ENCODE measurements around the gene DMD. TPM values are rescaled to one million over a fixed set of nuclear protein-coding genes. Genes with fewer than 3 reads are reported as not detected.
A peak's percentile ranks its signal among the peaks of the same experiment; 100 is the strongest.

Gene DMD
- total and polyA plus RNA-seq, 2 donors from 2014 or later: 4.2 to 17.9 TPM

GRCh38 chrX:33171041-33171440, 40.3 kb downstream of the DMD start:
- no peaks in the 10 kb centered on the region for H3K4me1 ChIP-seq (ENCODE audit: control insufficient read depth in 2 of 3, insufficient read depth in 2 of 3, low read depth in 1 of 3, low read length in 3 of 3)
- DNase-seq (no peak), FAIRE-seq (no peak)
- no peak overlapping the region for H3K4me3 ChIP-seq (ENCODE audit: low read length in 3 of 3)
- TF ChIP-seq CTCF (IDR thresholded peaks at IDR 0.05; ENCODE audit: borderline replicate concordance, extremely low read depth, insufficient read depth): no peak
- no peak overlapping the region for H3K27ac ChIP-seq (ENCODE audit: low read depth in 2 of 2, low read length in 2 of 2)
- no peaks in the 10 kb centered on the region for H3K36me3 ChIP-seq (ENCODE audit: control insufficient read depth in 2 of 3, insufficient read depth in 3 of 3, low read length in 3 of 3)
- intact Hi-C loops (cut with DNase I): no loop called here
- H3K9ac ChIP-seq (ENCODE audit: low read length in 3 of 3): no peak overlapping the region
- no peaks in the 10 kb centered on the region for H3K9me3 ChIP-seq (ENCODE audit: control insufficient read depth in 2 of 3, insufficient read depth in 1 of 3, low read length in 3 of 3)
- no peaks in the 10 kb centered on the region for H3K27me3 ChIP-seq (ENCODE audit: control insufficient read depth, insufficient read depth, low read length)

- no peaks in the 10 kb centered on the region for H3K27me3 ChIP-seq (ENCODE audit: control insufficient read depth, insufficient read depth, low read length)
Measured at GRCh38 chrX:33161829-33162228, 49.5 kb downstream of the DMD start.

GRCh38 chrX:33160273-33160672, 51.1 kb downstream of the DMD start:
- no peak for TF ChIP-seq CTCF (IDR thresholded peaks at IDR 0.05; ENCODE audit: borderline replicate concordance, extremely low read depth, insufficient read depth)
- DNase-seq (no peak), FAIRE-seq (no peak)
- Histone ChIP-seq H3K9ac (ENCODE audit: low read length in 3 of 3) (no peak overlapping the region), H3K27ac (ENCODE audit: low read depth in 2 of 2, low read length in 2 of 2) (no peak overlapping the region), H3K36me3 (ENCODE audit: control insufficient read depth in 2 of 3, insufficient read depth in 3 of 3, low read length in 3 of 3) (no peaks in the 10 kb centered on the region), H3K4me1 (ENCODE audit: control insufficient read depth in 2 of 3, insufficient read depth in 2 of 3, low read depth in 1 of 3, low read length in 3 of 3) (no peaks in the 10 kb centered on the region), H3K27me3 (ENCODE audit: control insufficient read depth, insufficient read depth, low read length) (no peaks in the 10 kb centered on the region), H3K9me3 (ENCODE audit: control insufficient read depth in 2 of 3, insufficient read depth in 1 of 3, low read length in 3 of 3) (no peaks in the 10 kb centered on the region), H3K4me3 (ENCODE audit: low read length in 3 of 3) (no peak overlapping the region)
- intact Hi-C loops (cut with DNase I): no loop called here

More at GRCh38 chrX:33161829-33162228, 49.5 kb downstream of the DMD start:
- no peak overlapping the region for H3K27ac ChIP-seq (ENCODE audit: low read depth in 2 of 2, low read length in 2 of 2)
- H3K4me1 ChIP-seq (ENCODE audit: control insufficient read depth in 2 of 3, insufficient read depth in 2 of 3, low read depth in 1 of 3, low read length in 3 of 3): no peaks in the 10 kb centered on the region
- H3K9ac ChIP-seq (ENCODE audit: low read length in 3 of 3): no peak overlapping the region
- DNase-seq (no peak), FAIRE-seq (no peak)
- intact Hi-C loops (cut with DNase I): no loop called here
- no peaks in the 10 kb centered on the region for H3K9me3 ChIP-seq (ENCODE audit: control insufficient read depth in 2 of 3, insufficient read depth in 1 of 3, low read length in 3 of 3)
- no peaks in the 10 kb centered on the region for H3K36me3 ChIP-seq (ENCODE audit: control insufficient read depth in 2 of 3, insufficient read depth in 3 of 3, low read length in 3 of 3)
- H3K4me3 ChIP-seq (ENCODE audit: low read length in 3 of 3): no peak overlapping the region
- no peak for TF ChIP-seq CTCF (IDR thresholded peaks at IDR 0.05; ENCODE audit: borderline replicate concordance, extremely low read depth, insufficient read depth)

- no peak for FAIRE-seq
- Histone ChIP-seq H3K4me1 (ENCODE audit: control insufficient read depth in 2 of 3, insufficient read depth in 2 of 3, low read depth in 1 of 3, low read length in 3 of 3) (no peaks in the 10 kb centered on the region), H3K27ac (ENCODE audit: low read depth in 2 of 2, low read length in 2 of 2) (no peak overlapping the region), H3K4me3 (ENCODE audit: low read length in 3 of 3) (no peak overlapping the region), H3K9ac (ENCODE audit: low read length in 3 of 3) (no peak overlapping the region), H3K27me3 (ENCODE audit: control insufficient read depth, insufficient read depth, low read length) (no peaks in the 10 kb centered on the region), H3K9me3 (ENCODE audit: control insufficient read depth in 2 of 3, insufficient read depth in 1 of 3, low read length in 3 of 3) (no peaks in the 10 kb centered on the region), H3K36me3 (ENCODE audit: control insufficient read depth in 2 of 3, insufficient read depth in 3 of 3, low read length in 3 of 3) (no peaks in the 10 kb centered on the region)
- TF ChIP-seq CTCF (IDR thresholded peaks at IDR 0.05; ENCODE audit: borderline replicate concordance, extremely low read depth, insufficient read depth): no peak
- peak in 2 of 5 donors; percentile 3 to 18 for DNase-seq
- intact Hi-C loops (cut with DNase I): no loop called here
Measured at GRCh38 chrX:33156152-33156726, 55.1 kb downstream of the DMD start.

All from kidney (tissue), 14 donors.